Hematopoietic multipotent progenitor cell treated with erythropoietin and hydrocortisone succinate and interleukin-3 and kit ligand, for 6 days (in vitro differentiated cells): Measurements from ENCODE around the gene MAP3K7CL.
"Not testable (repeated sequence)": the region's sequence is repeated elsewhere in the genome, so short reads cannot be mapped to it uniquely, and the experiment has no call there.

Experiments
- DNase-seq: peaks from one replicate; pipeline ENCODE4 v3.0.0-alpha.2; 2015

The MAP3K7CL gene

DNA sequence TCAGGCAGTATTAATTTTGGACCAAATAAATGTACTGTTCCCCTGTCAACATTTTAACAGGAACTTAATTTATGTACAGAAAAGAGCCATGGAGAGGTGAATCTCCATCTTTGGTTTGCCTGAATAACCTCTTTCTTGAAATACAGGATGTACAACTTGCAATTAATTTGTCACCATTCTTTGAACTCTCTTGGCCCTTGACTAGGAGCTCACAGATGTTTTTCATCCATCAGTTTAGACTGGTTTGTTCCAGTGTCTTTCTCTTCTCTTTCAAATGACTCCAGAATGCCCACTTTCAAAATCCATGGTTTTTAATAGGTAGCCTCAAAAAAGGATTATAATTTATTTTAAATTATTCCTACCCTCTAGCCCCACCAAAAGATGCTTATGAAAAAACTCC, 5.0 kb downstream of the MAP3K7CL start:
- no peak for DNase-seq

DNA sequence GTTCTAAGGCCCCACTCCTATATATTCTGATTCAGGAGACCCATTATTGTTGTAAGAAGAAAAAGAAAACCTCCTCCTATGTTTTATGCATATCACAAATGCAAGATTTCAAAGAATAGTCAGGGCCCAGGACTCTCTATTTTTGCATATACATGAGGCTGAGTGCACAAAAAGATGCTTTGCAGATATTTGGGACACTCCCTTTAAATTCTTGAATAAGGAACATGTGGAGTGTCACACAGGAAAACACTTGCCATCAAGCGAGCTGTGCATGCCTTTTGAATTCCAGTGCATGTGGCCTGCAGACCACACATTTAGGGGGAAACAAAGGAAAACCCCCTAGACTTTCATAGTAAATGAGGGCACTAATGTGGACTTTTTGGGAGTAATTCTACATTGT, 5.6 kb downstream of the MAP3K7CL start:
- no peak for DNase-seq

DNA sequence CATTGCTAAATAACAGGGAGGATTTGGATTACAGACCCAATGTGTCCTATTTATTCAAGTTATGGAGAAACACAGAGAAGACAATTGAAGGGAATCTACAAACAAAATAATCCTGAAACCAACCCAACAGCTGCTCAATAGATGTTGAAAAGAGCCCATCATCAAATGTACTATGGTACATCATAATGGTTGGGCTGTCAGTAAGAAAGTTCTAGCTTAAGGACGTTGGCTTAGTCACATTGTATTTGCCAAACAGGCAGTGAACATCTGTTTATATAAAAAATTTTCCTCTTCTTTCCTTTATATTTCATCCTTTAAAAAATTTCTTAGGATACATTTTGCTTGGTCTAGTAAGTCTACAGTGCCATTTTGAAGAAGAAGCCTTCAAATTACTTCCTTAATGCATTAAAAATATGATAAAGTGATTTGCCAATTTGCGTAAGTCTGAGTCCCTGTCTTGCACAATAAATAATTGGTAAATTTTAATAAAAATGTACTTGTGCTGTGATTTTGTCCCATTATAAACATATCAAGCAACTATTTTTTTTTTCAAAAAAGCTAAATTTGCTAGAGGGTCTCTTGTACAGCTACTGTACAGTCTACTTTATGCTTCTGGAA, 14.4 kb downstream of the MAP3K7CL start:
- DNase-seq: no peak

GRCh38 chr21:29145354-29145782, 14.9 kb downstream of the MAP3K7CL start:
- no peak for DNase-seq

DNA sequence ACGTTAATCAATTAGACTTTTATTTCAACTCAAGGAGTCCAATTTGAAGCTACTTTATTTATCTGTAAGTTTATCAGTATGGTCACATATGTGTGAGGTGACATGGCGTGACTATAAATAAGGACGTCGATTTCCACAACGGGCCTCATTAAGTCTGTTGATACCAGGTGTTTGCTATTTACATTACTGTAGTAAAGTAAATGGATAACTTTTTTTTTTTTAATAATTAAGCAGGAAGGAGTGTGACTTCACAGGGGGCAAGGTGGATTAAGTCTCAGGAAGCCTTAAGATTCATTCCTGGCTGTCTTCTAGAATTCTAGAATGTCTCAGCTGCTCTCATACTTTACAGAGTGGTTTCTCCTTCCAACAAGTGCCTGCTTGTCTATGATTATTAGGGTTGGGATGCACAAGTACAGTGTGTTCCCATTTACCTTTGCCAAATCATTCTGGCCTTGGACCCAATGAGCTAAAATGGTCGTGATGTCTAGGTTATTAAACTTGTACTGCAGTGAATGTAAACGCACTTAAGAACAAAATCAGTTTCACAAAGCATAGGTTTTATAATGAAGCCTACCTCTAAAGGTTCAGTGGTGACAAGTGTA, 15.5 kb downstream of the MAP3K7CL start:
- DNase-seq: no peak

DNA sequence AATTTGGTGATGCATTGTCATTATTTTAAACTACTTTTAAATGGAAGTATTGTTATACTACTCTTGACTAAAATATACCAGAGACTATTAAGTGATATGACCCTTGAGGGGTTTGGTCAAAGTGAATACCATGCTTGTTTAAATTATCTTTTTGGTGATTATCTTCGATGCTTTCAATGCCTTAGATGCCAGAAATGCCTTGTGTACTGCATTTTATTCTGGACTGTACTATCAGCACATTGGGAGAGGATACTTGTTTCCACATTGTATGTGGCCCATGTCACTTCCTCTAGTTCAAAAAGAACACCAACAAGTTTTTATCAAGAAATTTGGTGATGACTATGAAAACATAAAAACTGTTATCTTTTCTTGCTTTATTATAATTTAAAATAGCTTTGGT, 16.3 kb downstream of the MAP3K7CL start:
- no peak for DNase-seq

GRCh38 chr21:29148530-29148929, 18.1 kb downstream of the MAP3K7CL start:
- peak; percentile 46 for DNase-seq

DNA sequence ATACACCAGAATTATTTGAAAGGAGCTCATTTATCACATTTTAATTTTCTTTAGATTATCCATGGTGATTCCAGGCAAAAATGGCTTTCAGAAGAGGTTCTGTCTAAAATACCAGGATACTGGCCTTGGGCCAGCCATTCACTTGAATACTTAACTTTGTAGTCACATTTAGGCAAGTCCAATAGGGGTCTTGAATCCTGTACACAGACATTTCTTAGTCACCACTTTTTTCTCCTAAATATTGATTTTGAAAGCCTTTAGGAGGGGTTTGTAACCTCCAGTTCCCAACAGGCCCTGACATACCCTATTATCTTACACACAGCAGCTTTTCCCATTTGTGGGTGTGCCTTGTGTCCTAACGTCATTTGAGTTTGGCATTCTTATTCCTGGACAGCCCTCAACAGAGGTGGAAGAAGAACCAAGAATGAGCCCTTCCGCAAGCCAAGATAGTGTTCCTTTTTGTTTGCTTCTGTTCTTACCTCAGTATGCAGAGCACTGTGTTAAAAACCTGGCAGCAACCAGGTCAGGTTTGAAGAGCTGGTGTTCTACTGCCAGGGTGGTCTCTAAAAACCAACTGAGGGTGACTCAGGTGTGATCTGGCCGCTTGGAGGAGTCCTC, 19.5 kb downstream of the MAP3K7CL start:
- no peak for DNase-seq

GRCh38 chr21:29151931-29152330, 21.5 kb downstream of the MAP3K7CL start:
- DNase-seq: no peak

- no peak for DNase-seq
These were observed 22.5 kb downstream of the MAP3K7CL start for GRCh38 chr21:29152916-29153315.

- DNase-seq: no peak
These were observed 23.8 kb downstream of the MAP3K7CL start for GRCh38 chr21:29154270-29154669.

DNA sequence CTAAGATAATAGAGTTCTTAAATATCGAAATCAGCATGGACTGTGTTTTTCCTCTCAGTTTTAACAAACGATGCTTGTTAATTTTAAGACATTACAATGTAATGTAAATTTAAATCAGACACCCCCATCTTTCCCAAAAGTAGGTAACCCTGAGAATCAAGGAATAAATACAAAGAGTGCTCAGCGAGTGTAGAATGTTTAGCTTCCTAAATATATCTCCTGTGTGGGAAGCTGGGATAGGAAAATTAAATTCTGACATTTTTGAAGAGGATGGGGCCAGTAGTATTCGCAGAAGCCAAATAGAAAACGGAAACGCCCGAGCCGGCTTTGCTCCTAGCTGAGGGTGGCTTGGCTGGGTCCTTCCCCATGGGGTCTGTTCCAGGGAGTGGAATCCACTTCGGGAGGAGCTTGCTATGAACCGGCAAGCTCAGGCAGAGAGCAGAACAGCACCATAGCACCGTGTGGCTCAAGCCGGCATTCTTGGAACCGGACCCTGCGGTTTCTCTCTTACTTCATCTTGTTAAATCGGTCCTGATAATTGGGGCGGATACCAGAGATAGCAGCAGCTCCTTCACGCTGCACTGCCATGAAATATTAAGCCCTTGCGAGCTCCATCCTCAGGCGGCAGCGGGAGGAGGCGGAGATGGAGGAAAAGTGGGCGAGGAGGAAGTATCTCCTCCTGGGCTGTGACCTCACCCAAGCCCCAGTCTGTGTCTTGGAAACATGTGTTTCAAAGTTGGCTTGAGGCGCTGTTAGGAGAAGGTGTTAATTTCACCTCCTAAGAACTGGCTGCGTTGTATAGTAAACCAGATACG, 24.9 kb downstream of the MAP3K7CL start:
- DNase-seq: peak; percentile 36

DNA sequence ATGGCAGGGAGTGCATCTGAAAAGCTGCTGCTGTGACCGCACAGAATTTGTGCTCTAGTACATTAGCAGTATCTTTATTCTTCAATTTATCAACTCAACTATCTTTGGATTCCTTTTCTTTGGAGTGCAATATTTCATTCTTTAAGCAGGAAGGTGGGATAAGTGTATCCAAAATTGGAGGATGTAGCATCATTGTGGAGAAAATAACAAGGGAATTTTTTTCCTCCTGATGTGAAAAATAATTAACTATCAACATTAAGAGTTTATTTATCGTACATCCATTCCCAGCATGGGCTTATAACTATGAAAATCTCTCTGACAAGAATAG, 25.5 kb downstream of the MAP3K7CL start:
- DNase-seq: no peak

DNA sequence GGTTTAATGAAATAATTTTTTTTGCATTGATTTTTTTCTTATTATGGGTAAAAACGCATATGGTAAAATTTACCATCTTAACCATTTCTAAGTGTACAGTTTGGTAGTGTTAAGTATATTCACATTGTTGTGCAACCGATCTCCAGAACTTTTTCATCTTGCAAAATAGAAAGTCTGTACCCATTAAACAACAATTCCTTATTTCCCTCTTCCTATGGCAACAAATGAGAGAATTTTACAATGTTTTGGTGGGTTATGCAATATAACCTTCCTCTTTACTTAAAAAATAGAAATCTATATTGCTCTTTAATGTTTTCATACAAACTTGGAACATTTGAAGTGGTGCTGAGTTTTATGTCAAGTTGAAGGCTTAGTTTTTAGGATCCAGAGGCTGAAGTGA, 26.6 kb downstream of the MAP3K7CL start:
- no peak for DNase-seq

GRCh38 chr21:29159842-29160241, 29.4 kb downstream of the MAP3K7CL start:
- DNase-seq: no peak

DNA sequence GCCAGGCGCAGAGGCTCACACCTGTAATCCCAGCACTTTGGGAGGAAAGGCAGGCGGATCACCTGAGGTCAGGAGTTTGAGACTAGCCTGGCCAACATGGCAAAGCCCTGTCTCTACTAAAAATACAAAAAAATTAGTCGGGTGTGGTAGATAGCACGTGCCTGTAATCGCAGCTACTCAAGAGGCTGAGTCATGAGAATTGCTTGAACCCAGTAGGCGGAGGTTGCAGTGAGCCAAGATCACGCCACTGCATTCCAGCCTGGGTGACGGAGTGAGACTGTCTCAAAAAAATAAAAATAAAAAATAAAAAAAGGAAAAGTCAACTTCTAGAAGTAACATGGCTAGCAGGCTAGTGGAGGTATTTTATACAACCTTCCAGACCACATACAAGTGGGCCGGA, 32.4 kb downstream of the MAP3K7CL start:
- DNase-seq: not testable (repeated sequence)

DNA sequence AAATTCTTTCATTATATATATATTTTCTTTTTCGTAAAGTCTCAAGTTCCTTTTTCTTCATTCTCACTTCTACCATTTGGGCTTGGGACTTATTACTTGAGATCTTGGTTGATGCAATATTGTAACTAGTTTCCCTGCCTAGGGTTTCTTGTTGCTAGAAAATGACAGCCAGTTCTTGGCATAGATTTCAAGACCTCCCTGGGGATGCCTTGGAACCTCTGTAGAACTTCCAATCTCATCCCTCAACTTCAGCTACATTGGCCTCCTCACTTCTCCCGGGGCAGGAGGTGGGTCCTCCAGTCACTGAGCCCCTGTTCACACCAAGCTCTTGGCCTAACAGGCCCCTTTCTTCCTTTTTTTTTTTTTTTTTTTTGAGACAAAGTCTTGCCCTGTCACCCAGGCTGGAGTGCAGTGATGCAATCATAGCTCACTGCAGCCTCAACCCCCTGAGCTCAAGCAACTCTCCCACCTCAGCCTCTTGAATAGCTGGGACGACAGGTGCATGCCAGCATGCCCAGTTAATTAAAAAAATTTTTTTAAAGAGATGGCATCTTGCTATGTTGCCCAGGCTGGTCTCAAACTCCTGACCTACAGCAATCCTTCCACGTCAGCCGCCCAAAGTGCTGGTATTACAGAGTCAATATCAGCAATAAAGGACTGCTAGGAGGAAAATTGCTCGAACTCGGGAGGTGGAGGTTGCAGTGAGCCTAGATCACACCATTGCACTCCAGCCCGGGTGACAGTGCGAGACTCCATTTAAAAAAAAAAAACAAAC, 33.1 kb downstream of the MAP3K7CL start:
- no peak for DNase-seq

GRCh38 chr21:29164323-29164942, 34.0 kb downstream of the MAP3K7CL start:
- DNase-seq: peak; percentile 79

DNA sequence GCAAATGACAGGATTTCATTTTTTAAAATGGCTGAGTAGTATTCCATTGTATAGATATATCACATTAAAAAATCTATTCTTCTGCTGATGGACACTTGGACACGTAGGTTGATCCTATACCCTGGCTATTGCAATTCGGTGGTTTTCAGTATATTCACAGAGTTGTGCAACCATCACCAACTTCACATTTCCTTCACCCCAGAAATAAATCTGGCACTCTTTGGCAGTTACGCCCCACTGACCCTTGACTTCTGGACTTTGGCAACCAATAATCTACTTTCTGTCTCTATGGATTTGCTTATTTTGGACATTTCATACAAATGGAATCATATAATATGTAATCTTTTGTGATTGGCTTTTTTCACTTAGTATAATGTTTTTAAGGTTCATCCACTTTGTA, 35.9 kb downstream of the MAP3K7CL start:
- DNase-seq: no peak

DNA sequence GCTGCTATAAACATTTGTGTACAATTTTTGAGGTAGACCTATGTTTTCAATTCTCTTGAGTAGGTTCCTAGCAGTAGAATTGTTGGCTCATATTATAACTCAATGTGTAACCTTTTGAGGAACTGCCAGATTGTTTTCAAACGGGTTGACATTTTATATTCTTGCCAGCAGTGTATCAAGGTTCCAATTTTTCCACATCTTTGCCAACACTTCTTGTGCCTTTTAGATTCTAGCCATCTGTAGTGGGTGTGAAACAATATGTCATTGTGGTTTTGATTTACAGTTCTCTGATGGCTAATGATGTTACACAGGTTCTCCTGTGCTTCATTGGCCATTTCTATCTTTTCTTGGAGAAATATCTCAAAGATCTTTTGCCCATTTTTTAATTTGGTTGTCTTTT, 36.4 kb downstream of the MAP3K7CL start:
- no peak for DNase-seq

GRCh38 chr21:29167481-29167880, 37.0 kb downstream of the MAP3K7CL start:
- DNase-seq: not testable (repeated sequence)

DNA sequence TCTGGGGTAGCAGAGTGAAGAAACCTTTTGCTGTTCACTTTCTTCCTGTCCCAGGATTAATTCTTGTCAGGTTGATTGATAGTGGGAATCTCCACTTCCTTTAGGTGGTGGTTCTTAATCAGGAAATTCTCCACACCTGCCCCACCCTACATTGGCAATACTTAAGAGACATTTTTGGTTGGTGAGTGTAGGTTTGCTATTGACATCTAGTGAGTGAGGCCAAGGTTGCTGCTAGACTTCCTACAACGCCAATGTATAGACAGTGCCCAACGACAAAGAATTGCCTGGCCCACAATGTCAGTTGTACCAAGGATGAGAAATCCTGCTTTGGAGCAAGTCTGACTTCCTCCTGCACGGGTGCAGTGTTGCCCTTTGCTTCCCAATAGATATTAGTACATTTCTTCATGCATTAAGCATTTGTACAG, 38.5 kb downstream of the MAP3K7CL start:
- DNase-seq: no peak

DNA sequence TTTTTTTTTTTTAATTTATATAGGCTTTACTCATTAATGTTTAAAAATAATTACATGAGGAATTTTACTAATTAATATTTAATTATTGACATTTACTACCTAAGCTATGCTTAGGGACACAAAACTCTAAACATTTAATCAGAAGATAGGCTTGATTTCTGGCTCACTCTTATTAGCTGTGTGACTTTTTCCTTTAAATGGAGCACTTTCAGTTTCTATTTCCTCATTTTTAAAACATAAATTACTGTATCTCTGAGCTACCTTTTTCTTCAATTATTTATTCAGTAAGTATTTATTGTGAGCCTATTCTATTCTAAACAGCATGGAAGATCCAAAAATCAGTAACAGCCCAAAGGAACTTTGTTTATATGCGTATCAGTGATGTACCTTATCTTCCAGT, 40.5 kb downstream of the MAP3K7CL start:
- no peak for DNase-seq
